GM13977 (cell line): Measurements from ENCODE around the gene RORC.
"Not testable (repeated sequence)": the region's sequence is repeated elsewhere in the genome, so short reads cannot be mapped to it uniquely, and the experiment has no call there.

Experiments used
- DNase-seq: peaks from one replicate; pipeline ENCODE4 v3.0.0; 2012; ENCODE audit warnings: low spot score
- CTCF ChIP-seq: IDR thresholded peaks from 2 replicates; pipeline ENCODE4 v1.5.1; 2012; ENCODE audit warnings: mild to moderate bottlenecking, control low read depth; ENCODE audit not compliant: insufficient read depth; ENCODE audit errors: extremely low read depth, missing control alignments
- in situ Hi-C: fragments of 300-500 bp; cut with MboI; formaldehyde crosslinking; loops from one replicate; pipeline ENCODE4 v1.12.0; 2022; ENCODE audit warnings: low sequenced_read_pairs, low pct_unique_long_range_greater_than_20kb, mixed read lengths, inconsistent platforms; ENCODE audit not compliant: unreplicated experiment

RORC gene

GRCh38 chr1:151798571-151798970, 33.0 kb downstream of the RORC start:
- in situ Hi-C loops: no loop called here
- DNase-seq: no peak
- no peak for TF ChIP-seq CTCF

- in situ Hi-C loops: no loop called here
- no peak for TF ChIP-seq CTCF
- DNase-seq: no peak
Observed at GRCh38 chr1:151790940-151791651, 40.5 kb downstream of the RORC start.

GRCh38 chr1:151790071-151790939, 41.3 kb downstream of the RORC start, which contains the start of gene TDRKH:
Gene TDRKH (minus strand): TSS chr1:151790500. CDS start chr1:151783022, 7,478 bp downstream.
- in situ Hi-C loops: no loop called here
- TF ChIP-seq CTCF: peak; percentile 37
- peak; percentile 99 for DNase-seq

GRCh38 chr1:151787689-151788088, 43.9 kb downstream of the RORC start:
- in situ Hi-C loops: no loop called here
- TF ChIP-seq CTCF: no peak
- DNase-seq: no peak

GRCh38 chr1:151783796-151784195, 47.8 kb downstream of the RORC start:
- in situ Hi-C loops: no loop called here
- no peak for TF ChIP-seq CTCF
- DNase-seq: no peak

- TF ChIP-seq CTCF: no peak
- DNase-seq: no peak
- in situ Hi-C loops: no loop called here
Observed at GRCh38 chr1:151782741-151783140, 48.9 kb downstream of the RORC start.

- in situ Hi-C loops, DNase-seq: not testable (repeated sequence)
Observed at GRCh38 chr1:151782026-151782425, 49.6 kb downstream of the RORC start.

GRCh38 chr1:151780736-151781135, 50.9 kb downstream of the RORC start:
- in situ Hi-C loops, DNase-seq: not testable (repeated sequence)
